GM12872 (cell line): ENCODE data around the gene BEGAIN.

Experiments
- TF ChIP-seq, protein P1 (sequence below): IDR thresholded peaks from 3 replicates; pipeline ENCODE4 v1.5.1; 2011; ENCODE audit warnings: low read depth, mild to moderate bottlenecking, low read length, moderate library complexity; ENCODE audit not compliant: insufficient read depth

Gene BEGAIN

DNA sequence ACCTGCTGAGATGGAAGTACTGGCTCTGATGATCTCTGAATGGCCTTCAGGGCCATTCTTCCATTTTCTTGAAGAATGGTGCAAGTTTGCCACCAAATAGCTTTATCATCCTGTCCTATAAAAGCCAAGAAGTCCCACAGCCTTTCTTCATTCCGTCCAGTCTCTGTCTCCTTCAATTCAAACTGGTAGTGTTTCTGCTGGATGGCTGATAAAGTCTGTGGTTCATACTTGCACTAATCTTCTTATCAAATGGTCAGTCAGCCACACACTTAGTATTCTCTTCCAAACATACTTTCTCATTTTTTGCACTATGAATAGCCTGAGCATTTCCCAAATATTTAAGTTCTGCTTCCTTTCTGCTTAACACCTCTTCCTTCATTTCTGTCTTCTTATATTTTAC, 39.4 kb upstream of the BEGAIN start:
- TF ChIP-seq, protein P1, sequence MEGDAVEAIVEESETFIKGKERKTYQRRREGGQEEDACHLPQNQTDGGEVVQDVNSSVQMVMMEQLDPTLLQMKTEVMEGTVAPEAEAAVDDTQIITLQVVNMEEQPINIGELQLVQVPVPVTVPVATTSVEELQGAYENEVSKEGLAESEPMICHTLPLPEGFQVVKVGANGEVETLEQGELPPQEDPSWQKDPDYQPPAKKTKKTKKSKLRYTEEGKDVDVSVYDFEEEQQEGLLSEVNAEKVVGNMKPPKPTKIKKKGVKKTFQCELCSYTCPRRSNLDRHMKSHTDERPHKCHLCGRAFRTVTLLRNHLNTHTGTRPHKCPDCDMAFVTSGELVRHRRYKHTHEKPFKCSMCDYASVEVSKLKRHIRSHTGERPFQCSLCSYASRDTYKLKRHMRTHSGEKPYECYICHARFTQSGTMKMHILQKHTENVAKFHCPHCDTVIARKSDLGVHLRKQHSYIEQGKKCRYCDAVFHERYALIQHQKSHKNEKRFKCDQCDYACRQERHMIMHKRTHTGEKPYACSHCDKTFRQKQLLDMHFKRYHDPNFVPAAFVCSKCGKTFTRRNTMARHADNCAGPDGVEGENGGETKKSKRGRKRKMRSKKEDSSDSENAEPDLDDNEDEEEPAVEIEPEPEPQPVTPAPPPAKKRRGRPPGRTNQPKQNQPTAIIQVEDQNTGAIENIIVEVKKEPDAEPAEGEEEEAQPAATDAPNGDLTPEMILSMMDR, result no peak

DNA sequence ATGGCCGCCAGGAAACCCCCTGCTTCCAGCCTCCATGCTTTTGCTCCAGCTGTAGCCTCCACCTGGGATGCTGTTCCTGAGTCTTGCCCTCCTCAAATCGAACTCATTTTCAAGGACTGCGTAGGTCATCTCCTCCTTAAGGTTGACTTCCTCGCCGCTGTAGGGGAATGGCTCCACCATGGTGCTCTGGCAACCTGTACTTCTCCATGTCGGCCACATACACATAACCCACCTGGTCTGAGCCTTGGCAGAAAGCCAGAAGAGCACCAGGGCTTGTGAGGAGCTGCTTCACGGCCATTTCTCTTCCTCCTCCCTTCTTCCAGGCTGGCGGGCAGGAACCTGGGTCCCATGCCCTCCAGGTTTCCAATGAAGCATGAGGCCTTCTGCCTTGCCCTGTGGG, 36.7 kb upstream of the BEGAIN start:
- TF ChIP-seq, protein P1, result no peak

DNA sequence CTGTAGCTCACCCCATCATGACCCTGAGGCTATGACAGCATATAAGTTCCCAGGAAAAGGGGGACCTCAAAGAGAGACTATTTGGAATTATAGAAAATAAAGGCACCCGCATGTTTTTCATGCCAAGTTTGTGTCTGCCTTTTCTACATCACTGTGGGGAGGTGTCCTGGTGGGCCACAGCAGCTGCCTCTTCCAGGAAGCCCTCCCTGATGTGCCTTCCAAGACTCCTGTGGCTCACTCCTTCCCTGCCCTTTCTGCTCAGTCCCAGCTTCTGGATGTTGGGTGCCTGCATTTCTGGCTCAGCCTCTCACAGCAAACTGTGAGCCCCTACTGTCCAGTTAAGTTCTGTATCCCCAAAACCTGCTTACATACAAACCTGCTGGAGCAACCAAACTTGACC, 36.3 kb upstream of the BEGAIN start:
- TF ChIP-seq, protein P1, result no peak

DNA sequence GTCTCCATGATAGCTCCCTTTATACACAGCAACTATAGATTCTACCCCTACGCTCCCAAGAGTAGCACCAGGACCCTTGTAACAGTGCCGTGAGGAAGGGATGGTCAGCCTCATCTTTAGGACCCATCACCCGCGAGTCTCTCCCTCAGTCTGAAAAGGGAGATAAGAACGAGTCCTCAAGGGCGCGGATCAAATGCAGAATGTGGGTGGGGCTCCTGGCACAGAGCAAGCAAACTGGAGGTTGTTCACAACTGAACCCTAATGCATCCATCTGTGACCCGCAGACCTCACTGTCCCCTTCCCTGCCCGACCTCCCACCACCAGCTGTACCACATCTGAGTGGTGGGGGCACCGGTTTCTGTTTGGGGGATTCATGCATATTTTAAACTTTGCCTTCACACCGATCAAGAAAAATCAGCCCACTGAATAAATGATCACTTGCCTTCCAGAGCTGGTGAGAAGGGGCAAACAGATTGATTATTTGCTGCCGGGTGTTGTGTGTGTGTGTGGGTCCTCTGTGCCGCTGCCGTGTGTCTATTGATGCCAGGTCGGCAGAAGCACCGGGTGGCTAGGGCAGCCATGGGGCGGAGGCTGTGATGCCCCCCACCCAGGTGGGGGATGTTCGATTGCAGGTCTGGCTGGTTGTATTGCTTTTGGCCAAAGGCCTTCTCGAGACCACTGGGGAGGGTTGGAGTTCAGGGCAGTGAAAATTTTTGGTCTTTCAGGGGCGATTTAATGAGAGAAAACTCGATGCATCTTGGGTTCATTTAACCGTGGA, 35.7 kb upstream of the BEGAIN start:
- TF ChIP-seq, protein P1, result no peak

DNA sequence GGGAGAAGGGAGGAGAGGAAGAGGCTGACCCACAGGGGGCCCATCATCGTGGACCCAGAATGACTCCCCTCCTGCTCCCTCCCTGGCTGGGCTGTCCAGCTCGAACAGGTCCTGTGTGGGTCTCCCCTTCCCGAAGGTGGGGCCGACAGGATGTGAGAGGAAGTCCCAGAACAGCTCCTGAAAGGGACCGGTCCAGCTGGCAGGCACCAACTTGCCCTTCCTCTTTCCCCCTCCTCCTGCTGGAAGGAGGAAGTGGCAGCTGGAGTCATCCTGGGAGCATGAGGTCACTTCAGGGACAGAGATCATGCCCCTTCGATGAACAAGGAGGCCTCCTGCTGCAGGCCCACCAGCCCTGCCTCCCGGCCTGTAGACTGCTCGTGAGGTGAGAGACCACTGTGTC, 35.0 kb upstream of the BEGAIN start:
- TF ChIP-seq, protein P1, result no peak

DNA sequence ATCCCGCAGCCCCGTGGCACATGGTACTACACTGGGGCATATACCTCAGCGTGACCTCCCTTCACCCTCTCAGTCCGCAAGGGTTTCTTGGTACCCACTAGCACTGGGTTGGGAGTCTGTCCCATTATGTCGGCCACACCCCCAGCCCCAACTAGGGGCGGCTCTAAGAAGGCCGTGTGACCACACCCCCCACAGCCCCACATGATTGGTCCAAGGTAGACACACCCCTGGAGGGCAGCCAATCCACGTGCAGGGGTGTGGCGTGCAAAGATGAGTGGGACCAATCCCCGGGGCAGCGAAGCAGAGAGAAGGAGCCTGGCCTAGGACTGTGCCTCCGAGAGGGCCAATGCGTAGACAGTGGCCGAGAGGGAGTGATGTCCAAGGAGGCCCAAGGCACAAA, 34.6 kb upstream of the BEGAIN start:
- TF ChIP-seq, protein P1, result no peak

DNA sequence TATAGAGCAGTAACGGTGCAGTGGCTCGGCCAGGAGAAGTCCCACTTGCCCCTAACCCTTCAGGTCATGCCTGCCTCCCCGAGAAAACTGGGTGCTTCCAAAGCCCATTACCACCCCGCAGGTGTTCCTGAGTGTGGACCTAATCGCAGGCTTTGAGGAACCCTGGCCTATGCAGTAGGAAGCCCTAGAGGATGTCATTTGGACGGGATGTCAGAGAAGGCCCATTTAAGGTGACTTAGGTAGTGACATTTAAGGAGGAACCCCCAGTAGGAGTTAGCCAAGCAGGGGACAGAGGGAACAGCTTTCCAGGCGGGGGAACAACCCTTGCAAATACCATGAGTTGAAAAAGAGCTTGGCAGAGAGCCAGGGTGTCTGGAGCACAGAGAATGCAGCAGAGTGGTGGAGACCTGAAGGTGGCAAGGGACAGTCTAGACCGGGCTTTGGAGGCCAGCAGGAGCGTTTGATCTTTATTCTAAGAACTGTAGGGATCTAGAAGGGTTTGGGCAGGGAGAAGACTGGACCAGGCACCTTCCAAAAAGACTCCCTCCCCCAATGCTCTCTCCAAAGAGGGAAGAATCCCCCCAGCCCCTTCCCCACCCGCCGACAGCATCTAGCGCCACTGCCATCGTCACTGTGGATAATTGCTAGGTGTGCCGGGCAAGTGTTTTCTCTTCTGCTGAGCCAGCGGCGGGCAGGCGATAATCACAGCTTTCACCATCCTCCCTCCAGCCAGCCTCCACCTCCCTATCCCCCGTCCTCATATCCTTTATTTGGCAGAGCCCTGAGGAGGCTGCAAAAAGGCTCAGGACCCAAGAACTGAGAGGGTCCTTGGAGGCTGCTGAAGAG, 33.3 kb upstream of the BEGAIN start:
- TF ChIP-seq, protein P1, result no peak
